ENCODE data around the gene NLN. TPM values are rescaled to one million over a fixed set of nuclear protein-coding genes. Genes with fewer than 3 reads are reported as not detected.
"Not testable (repeated sequence)": the region's sequence is repeated elsewhere in the genome, so short reads cannot be mapped to it uniquely, and the experiment has no call there.

The NLN gene
- total RNA-seq, 1 donor: 3.3 TPM

- Histone ChIP-seq H3K27me3 (ENCODE audit: insufficient read depth, low read length) (no peaks in the 10 kb centered on the region), H3K4me1 (ENCODE audit: insufficient read depth, low read length) (peaks cover 10% of the 10 kb centered on the region), H3K9me3 (ENCODE audit: low read depth, low read length) (no peaks in the 10 kb centered on the region), H3K4me3 (ENCODE audit: low read length) (no peak overlapping the region)
Measured at GRCh38 chr5:65803699-65804391, 81.8 kb downstream of the NLN start.

- Histone ChIP-seq H3K4me1 (ENCODE audit: insufficient read depth, low read length) (peaks cover 10% of the 10 kb centered on the region), H3K9me3 (ENCODE audit: low read depth, low read length) (no peaks in the 10 kb centered on the region), H3K27me3 (ENCODE audit: insufficient read depth, low read length) (no peaks in the 10 kb centered on the region), H3K4me3 (ENCODE audit: low read length) (no peak overlapping the region)
Measured at GRCh38 chr5:65805089-65805488, 83.1 kb downstream of the NLN start.

GRCh38 chr5:65807494-65807893, 85.5 kb downstream of the NLN start:
- not testable (repeated sequence) for H3K9me3 ChIP-seq (ENCODE audit: low read depth, low read length); H3K27me3 ChIP-seq (ENCODE audit: insufficient read depth, low read length); H3K4me3 ChIP-seq (ENCODE audit: low read length)
- H3K4me1 ChIP-seq (ENCODE audit: insufficient read depth, low read length): peaks cover 10% of the 10 kb centered on the region

- H3K4me1 ChIP-seq (ENCODE audit: insufficient read depth, low read length): peaks cover 10% of the 10 kb centered on the region
- H3K4me3 ChIP-seq (ENCODE audit: low read length): no peak overlapping the region
- H3K9me3 ChIP-seq (ENCODE audit: low read depth, low read length): no peaks in the 10 kb centered on the region
- H3K27me3 ChIP-seq (ENCODE audit: insufficient read depth, low read length): no peaks in the 10 kb centered on the region
Measured at GRCh38 chr5:65808251-65808741, 86.3 kb downstream of the NLN start.

- no peak overlapping the region for H3K4me3 ChIP-seq (ENCODE audit: low read length)
- no peaks in the 10 kb centered on the region for H3K27me3 ChIP-seq (ENCODE audit: insufficient read depth, low read length)
- H3K9me3 ChIP-seq (ENCODE audit: low read depth, low read length): no peaks in the 10 kb centered on the region
- peaks cover 6% of the 10 kb centered on the region for H3K4me1 ChIP-seq (ENCODE audit: insufficient read depth, low read length)
Measured at GRCh38 chr5:65808818-65809217, 86.8 kb downstream of the NLN start.

- H3K27me3 ChIP-seq (ENCODE audit: insufficient read depth, low read length): no peaks in the 10 kb centered on the region
- H3K9me3 ChIP-seq (ENCODE audit: low read depth, low read length): no peaks in the 10 kb centered on the region
- H3K4me1 ChIP-seq (ENCODE audit: insufficient read depth, low read length): no peaks in the 10 kb centered on the region
- no peak overlapping the region for H3K4me3 ChIP-seq (ENCODE audit: low read length)
Measured at GRCh38 chr5:65809817-65810531, 88.0 kb downstream of the NLN start.

- Histone ChIP-seq H3K4me1 (ENCODE audit: insufficient read depth, low read length) (no peaks in the 10 kb centered on the region), H3K9me3 (ENCODE audit: low read depth, low read length) (no peaks in the 10 kb centered on the region), H3K27me3 (ENCODE audit: insufficient read depth, low read length) (no peaks in the 10 kb centered on the region), H3K4me3 (ENCODE audit: low read length) (no peak overlapping the region)
Measured at GRCh38 chr5:65811004-65811403, 89.0 kb downstream of the NLN start.

GRCh38 chr5:65811885-65812284, 89.9 kb downstream of the NLN start:
- Histone ChIP-seq H3K4me3 (ENCODE audit: low read length) (no peak overlapping the region), H3K4me1 (ENCODE audit: insufficient read depth, low read length) (no peaks in the 10 kb centered on the region), H3K9me3 (ENCODE audit: low read depth, low read length) (no peaks in the 10 kb centered on the region), H3K27me3 (ENCODE audit: insufficient read depth, low read length) (no peaks in the 10 kb centered on the region)

GRCh38 chr5:65812648-65813047, 90.6 kb downstream of the NLN start:
- H3K9me3 ChIP-seq (ENCODE audit: low read depth, low read length): no peaks in the 10 kb centered on the region
- H3K27me3 ChIP-seq (ENCODE audit: insufficient read depth, low read length): no peaks in the 10 kb centered on the region
- H3K4me1 ChIP-seq (ENCODE audit: insufficient read depth, low read length): no peaks in the 10 kb centered on the region
- H3K4me3 ChIP-seq (ENCODE audit: low read length): no peak overlapping the region

- Histone ChIP-seq H3K9me3 (ENCODE audit: low read depth, low read length) (no peaks in the 10 kb centered on the region), H3K27me3 (ENCODE audit: insufficient read depth, low read length) (no peaks in the 10 kb centered on the region), H3K4me1 (ENCODE audit: insufficient read depth, low read length) (no peaks in the 10 kb centered on the region), H3K4me3 (ENCODE audit: low read length) (no peak overlapping the region)
Measured at GRCh38 chr5:65813174-65813573, 91.2 kb downstream of the NLN start.

GRCh38 chr5:65815161-65815560, 93.2 kb downstream of the NLN start:
- H3K27me3 ChIP-seq (ENCODE audit: insufficient read depth, low read length): no peaks in the 10 kb centered on the region
- no peak overlapping the region for H3K4me3 ChIP-seq (ENCODE audit: low read length)
- H3K9me3 ChIP-seq (ENCODE audit: low read depth, low read length): no peaks in the 10 kb centered on the region
- H3K4me1 ChIP-seq (ENCODE audit: insufficient read depth, low read length): peaks cover 9% of the 10 kb centered on the region

GRCh38 chr5:65816729-65817128, 94.7 kb downstream of the NLN start:
- Histone ChIP-seq H3K9me3 (ENCODE audit: low read depth, low read length) (no peaks in the 10 kb centered on the region), H3K4me1 (ENCODE audit: insufficient read depth, low read length) (peaks cover 19% of the 10 kb centered on the region), H3K27me3 (ENCODE audit: insufficient read depth, low read length) (no peaks in the 10 kb centered on the region), H3K4me3 (ENCODE audit: low read length) (no peak overlapping the region)

- H3K4me1 ChIP-seq (ENCODE audit: insufficient read depth, low read length): peaks cover 25% of the 10 kb centered on the region
- H3K4me3 ChIP-seq (ENCODE audit: low read length): no peak overlapping the region
- H3K27me3 ChIP-seq (ENCODE audit: insufficient read depth, low read length): no peaks in the 10 kb centered on the region
- no peaks in the 10 kb centered on the region for H3K9me3 ChIP-seq (ENCODE audit: low read depth, low read length)
Measured at GRCh38 chr5:65817931-65818330, 95.9 kb downstream of the NLN start.

GRCh38 chr5:65818592-65818991, 96.6 kb downstream of the NLN start:
- Histone ChIP-seq H3K9me3 (ENCODE audit: low read depth, low read length) (no peaks in the 10 kb centered on the region), H3K4me3 (ENCODE audit: low read length) (no peak overlapping the region), H3K4me1 (ENCODE audit: insufficient read depth, low read length) (peaks cover 25% of the 10 kb centered on the region), H3K27me3 (ENCODE audit: insufficient read depth, low read length) (no peaks in the 10 kb centered on the region)

GRCh38 chr5:65819215-65819904, 97.4 kb downstream of the NLN start:
- peaks cover 25% of the 10 kb centered on the region for H3K4me1 ChIP-seq (ENCODE audit: insufficient read depth, low read length)
- H3K4me3 ChIP-seq (ENCODE audit: low read length): no peak overlapping the region
- no peaks in the 10 kb centered on the region for H3K9me3 ChIP-seq (ENCODE audit: low read depth, low read length)
- H3K27me3 ChIP-seq (ENCODE audit: insufficient read depth, low read length): no peaks in the 10 kb centered on the region
